WERI-Rb-1 (cell line): ENCODE data around the gene SEMA3F.

ENCODE experiments used
- DNase-seq: peaks from one replicate; pipeline ENCODE4 v3.0.0-alpha.2; 2020
- H3K27ac ChIP-seq: fragments of 250-450 bp; sonication (Bioruptor Pico); 2 replicates; pipeline ENCODE4 v1.5.1; 2020; ENCODE audit warnings: mild to moderate bottlenecking, moderate library complexity
- H3K27me3 ChIP-seq: fragments of 250-450 bp; sonication (Bioruptor Pico); 2 replicates; pipeline ENCODE4 v1.5.1; 2021; ENCODE audit warnings: mild to moderate bottlenecking, low read depth, moderate library complexity; ENCODE audit not compliant: insufficient read depth, severe bottlenecking
- H3K36me3 ChIP-seq: fragments of 250-450 bp; sonication (Bioruptor Pico); 2 replicates; pipeline ENCODE4 v1.5.1; 2020; ENCODE audit warnings: mild to moderate bottlenecking, moderate library complexity
- H3K4me3 ChIP-seq: 2 replicates; pipeline ENCODE4 v1.5.1; 2011; ENCODE audit warnings: low read depth, mild to moderate bottlenecking, control low read depth, low read length
- H3K9me3 ChIP-seq: fragments of 250-450 bp; sonication (Bioruptor Pico); 2 replicates; pipeline ENCODE4 v1.5.1; 2021; ENCODE audit warnings: mild to moderate bottlenecking, moderate library complexity; ENCODE audit not compliant: severe bottlenecking
- TF ChIP-seq, protein P1 (sequence below): IDR thresholded peaks from 2 replicates; pipeline ENCODE4 v1.5.1; 2011; ENCODE audit warnings: low read depth, mild to moderate bottlenecking, control low read depth, inconsistent platforms, low read length

The SEMA3F gene

DNA sequence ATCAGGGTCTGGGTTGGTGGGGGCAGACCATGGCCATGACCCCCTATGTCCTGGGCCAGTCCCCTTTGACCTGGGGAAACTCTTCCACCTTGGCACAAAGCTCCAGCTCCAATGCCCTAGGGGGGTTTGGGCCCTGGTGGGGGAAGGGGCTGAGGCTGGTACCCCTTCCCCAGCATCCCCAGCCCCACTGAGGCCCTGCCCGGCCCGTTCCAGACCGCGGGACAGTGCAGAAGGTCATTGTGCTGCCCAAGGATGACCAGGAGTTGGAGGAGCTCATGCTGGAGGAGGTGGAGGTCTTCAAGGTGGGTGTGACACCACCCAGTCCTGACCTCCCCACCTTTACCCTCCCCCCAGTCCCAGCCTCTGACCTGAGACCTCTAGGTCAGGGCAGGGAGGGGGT is 30.1 kb downstream of the SEMA3F start:
- Histone ChIP-seq H3K27ac (no peak overlapping the region), H3K27me3 (no peaks in the 10 kb centered on the region), H3K36me3 (peaks cover 83% of the 10 kb centered on the region), H3K4me3 (no peak overlapping the region), H3K9me3 (no peaks in the 10 kb centered on the region)
- TF ChIP-seq, protein P1, sequence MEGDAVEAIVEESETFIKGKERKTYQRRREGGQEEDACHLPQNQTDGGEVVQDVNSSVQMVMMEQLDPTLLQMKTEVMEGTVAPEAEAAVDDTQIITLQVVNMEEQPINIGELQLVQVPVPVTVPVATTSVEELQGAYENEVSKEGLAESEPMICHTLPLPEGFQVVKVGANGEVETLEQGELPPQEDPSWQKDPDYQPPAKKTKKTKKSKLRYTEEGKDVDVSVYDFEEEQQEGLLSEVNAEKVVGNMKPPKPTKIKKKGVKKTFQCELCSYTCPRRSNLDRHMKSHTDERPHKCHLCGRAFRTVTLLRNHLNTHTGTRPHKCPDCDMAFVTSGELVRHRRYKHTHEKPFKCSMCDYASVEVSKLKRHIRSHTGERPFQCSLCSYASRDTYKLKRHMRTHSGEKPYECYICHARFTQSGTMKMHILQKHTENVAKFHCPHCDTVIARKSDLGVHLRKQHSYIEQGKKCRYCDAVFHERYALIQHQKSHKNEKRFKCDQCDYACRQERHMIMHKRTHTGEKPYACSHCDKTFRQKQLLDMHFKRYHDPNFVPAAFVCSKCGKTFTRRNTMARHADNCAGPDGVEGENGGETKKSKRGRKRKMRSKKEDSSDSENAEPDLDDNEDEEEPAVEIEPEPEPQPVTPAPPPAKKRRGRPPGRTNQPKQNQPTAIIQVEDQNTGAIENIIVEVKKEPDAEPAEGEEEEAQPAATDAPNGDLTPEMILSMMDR: no peak
- DNase-seq: no peak

DNA sequence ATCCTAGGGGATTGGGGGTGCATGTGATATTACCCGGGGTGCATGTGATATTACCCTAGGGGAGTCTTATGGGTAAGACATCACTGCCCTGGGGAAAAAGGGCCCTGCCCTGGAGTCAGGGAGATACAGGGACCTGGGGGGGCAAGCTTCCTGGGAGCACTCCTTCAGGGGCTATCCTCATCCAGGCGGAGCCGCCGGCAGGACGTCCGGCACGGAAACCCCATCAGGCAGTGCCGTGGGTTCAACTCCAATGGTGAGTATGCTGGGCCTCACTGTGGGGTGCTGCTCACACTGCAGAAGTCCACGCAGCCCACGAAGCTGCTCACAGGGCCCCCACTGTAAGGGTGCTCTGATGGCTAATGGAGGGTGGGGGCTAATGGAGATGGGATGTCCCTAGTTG is 31.0 kb downstream of the SEMA3F start:
- H3K9me3 ChIP-seq: no peaks in the 10 kb centered on the region
- no peak overlapping the region for H3K27ac ChIP-seq
- H3K4me3 ChIP-seq: no peak overlapping the region
- TF ChIP-seq, protein P1: no peak
- DNase-seq: no peak
- H3K36me3 ChIP-seq: peaks cover 74% of the 10 kb centered on the region
- no peaks in the 10 kb centered on the region for H3K27me3 ChIP-seq

DNA sequence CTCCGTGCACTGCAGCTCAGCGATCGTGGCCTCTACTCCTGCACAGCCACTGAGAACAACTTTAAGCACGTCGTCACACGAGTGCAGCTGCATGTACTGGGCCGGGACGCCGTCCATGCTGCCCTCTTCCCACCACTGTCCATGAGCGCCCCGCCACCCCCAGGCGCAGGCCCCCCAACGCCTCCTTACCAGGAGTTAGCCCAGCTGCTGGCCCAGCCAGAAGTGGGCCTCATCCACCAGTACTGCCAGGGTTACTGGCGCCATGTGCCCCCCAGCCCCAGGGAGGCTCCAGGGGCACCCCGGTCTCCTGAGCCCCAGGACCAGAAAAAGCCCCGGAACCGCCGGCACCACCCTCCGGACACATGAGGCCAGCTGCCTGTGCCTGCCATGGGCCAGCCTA is 32.6 kb downstream of the SEMA3F start:
- no peak for DNase-seq
- TF ChIP-seq, protein P1: no peak
- H3K27ac ChIP-seq: no peak overlapping the region
- no peaks in the 10 kb centered on the region for H3K27me3 ChIP-seq
- no peaks in the 10 kb centered on the region for H3K9me3 ChIP-seq
- peaks cover 60% of the 10 kb centered on the region for H3K36me3 ChIP-seq
- no peak overlapping the region for H3K4me3 ChIP-seq

DNA sequence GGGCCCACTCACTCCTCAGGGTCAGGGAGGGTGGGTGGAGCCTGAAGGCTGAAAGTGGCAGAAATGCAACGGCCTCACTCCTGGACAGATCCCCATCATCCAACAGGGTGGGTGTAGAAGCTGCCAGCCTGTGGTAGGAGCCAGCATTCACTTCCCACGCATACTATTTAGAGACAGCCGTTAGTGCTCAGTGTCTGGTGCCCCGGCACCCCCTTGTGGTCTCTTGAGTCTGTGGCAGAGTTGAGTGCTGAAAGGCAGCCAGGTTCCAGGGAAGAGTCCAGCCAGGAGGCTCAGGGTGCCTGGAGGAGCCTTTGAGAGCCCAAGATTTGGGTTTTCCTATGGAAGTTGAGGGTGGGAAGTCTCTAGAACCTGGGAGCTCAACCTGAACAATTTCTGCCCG is 34.1 kb downstream of the SEMA3F start:
- Histone ChIP-seq H3K36me3 (peaks cover 45% of the 10 kb centered on the region), H3K27ac (peak overlapping the region; percentile 61), H3K9me3 (no peaks in the 10 kb centered on the region), H3K4me3 (no peak overlapping the region), H3K27me3 (no peaks in the 10 kb centered on the region)
- DNase-seq: peak; percentile 85
- TF ChIP-seq, protein P1: peak; percentile 85

DNA sequence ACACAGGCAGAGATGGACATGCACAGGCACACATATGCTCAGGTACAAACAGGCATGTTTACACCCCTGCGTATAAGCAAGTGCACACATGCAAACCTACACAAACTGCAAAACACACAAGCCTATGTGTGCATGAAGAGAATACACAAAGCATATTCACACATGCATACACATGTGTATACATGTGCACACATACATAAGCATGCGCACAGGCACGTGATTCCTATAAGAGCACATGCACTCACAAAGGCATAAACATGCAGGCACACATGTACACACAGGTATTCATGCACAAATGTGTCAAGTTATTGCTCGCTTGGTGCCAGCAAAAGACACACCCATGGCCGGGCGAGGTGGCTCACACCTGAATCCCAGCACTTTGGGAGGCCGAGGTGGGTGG is 34.9 kb downstream of the SEMA3F start:
- no peak overlapping the region for H3K4me3 ChIP-seq
- TF ChIP-seq, protein P1: no peak
- no peaks in the 10 kb centered on the region for H3K9me3 ChIP-seq
- H3K27ac ChIP-seq: no peak overlapping the region
- no peak for DNase-seq
- peaks cover 38% of the 10 kb centered on the region for H3K36me3 ChIP-seq
- no peaks in the 10 kb centered on the region for H3K27me3 ChIP-seq

DNA sequence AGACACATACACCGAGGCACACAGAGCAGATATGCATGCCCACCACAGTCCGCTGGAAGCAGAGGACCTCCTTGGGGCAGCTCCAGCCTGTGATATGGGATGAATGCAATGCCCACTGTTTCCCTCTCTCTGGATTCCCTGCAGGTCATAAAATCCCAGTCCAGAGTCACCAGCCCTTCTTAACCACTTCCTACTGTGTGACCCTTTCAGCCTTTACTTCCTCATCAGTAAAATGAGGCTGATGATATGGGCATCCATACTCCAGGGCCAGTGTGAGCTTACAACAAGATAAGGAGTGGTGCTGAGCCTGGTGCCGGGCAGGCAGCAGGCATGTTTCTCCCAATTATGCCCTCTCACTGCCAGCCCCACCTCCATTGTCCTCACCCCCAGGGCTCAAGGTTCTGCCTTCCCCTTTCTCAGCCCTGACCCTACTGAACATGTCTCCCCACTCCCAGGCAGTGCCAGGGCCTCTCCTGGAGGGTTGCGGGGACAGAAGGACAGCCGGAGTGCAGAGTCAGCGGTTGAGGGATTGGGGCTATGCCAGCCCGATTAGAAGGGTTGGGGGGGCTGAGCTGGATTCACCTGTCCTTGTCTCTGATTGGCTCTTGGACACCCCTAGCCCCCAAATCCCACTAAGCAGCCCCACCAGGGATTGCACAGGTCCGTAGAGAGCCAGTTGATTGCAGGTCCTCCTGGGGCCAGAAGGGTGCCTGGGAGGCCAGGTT is 36.0 kb downstream of the SEMA3F start, which contains the start of gene GNAT1:
TSS of gene GNAT1 (plus strand) at position 675 of the 725 bp plus-strand sequence. CDS start 116 bp downstream, outside the sequence.
- DNase-seq: no peak

More for the DNA sequence above, 36.0 kb downstream of the SEMA3F start, which contains the start of gene GNAT1:
- peaks cover 27% of the 10 kb centered on the region for H3K36me3 ChIP-seq
- peak within 1 kb of the TSS; percentile 32; the same call in 1 of the 2 replicates for H3K27ac ChIP-seq
- H3K27me3 ChIP-seq: no peaks in the 10 kb centered on the region
- TF ChIP-seq, protein P1: no peak
- no peak within 1 kb of the TSS for H3K4me3 ChIP-seq
- H3K9me3 ChIP-seq: no peaks in the 10 kb centered on the region
